Measurements from ENCODE around the gene FIG4.

GRCh38 chr6:109770779-109771178 is 79.7 kb downstream of the FIG4 start:
- TF ChIP-seq TAF1 (IDR thresholded peaks at IDR 0.05; ENCODE audit: borderline replicate concordance, low read depth, low read length) (no peak), POLR2A (IDR thresholded peaks at IDR 0.05; ENCODE audit: low read depth, low read length) (no peak)

Measured in GM12892 (cell line).